HG03442 (cell line): ENCODE measurements around the gene HHLA2.
"Not testable (repeated sequence)": the region's sequence is repeated elsewhere in the genome, so short reads cannot be mapped to it uniquely, and the experiment has no call there.

Experiments used
- ATAC-seq: cut with Tn5 transposase; IDR thresholded peaks from one replicate; pipeline ENCODE4 v1.9.1; 2021; ENCODE audit warnings: mild to moderate bottlenecking, moderate library complexity; ENCODE audit not compliant: unreplicated experiment

The HHLA2 gene

DNA sequence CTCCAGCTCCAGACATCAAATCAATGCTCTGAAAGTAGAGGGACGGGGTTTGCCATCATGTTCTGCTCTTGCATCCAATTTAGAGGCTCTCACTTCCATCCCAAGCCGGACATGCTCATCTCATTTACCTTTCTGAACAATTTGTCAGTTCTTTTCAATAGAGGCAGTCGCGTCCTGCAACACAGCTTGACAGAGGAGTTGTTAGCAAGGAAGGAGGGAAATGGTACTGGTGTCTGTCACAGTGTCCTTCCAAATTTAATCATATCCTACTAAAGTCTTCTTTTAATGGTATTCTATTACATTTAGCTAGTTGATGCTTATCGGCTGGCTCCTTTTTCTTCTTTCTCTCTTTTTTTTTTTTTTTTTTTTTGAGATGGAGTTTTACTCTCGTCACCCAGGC is 45.6 kb downstream of the HHLA2 start:
- ATAC-seq, result no peak

DNA sequence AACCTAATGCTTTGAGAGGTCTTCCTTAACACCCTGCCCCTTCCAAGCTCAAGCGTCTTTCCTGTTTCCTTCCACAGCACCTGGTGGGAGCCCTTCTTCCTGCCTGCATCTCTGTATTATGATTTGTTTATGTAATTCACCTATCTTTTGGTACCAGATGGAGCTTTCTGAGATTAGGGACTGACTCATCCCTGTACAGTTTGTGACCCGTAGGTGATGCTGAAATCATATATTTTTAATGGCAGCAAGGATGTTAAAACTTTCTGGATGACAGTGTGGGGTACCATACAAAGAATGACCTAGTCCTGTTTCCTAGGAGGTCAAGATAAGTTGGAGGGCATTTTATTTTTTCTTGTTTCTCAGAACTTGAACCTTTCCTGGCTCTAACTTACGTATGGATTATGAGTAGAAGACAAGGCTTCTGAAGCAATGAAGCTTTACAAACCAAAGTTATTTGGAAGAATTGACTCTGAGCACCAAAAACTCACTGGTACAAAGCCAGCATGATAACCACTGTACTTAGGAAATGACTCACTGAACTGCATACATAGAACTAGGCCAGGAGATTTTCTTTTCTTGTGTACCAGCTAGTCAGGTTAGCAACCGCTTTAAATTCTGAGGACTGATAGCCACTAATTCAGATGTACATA is 46.6 kb downstream of the HHLA2 start:
- peak; percentile 87 for ATAC-seq

- no peak for ATAC-seq
Observed at GRCh38 chr3:108343491-108343890, 47.1 kb downstream of the HHLA2 start.

- no peak for ATAC-seq
Observed at GRCh38 chr3:108345492-108346205, 49.3 kb downstream of the HHLA2 start.

GRCh38 chr3:108346301-108347227 is 50.2 kb downstream of the HHLA2 start:
- no peak for ATAC-seq

- no peak for ATAC-seq
Observed at GRCh38 chr3:108352176-108352575, 55.8 kb downstream of the HHLA2 start.

- no peak for ATAC-seq
Observed at GRCh38 chr3:108354562-108354961, 58.2 kb downstream of the HHLA2 start.

DNA sequence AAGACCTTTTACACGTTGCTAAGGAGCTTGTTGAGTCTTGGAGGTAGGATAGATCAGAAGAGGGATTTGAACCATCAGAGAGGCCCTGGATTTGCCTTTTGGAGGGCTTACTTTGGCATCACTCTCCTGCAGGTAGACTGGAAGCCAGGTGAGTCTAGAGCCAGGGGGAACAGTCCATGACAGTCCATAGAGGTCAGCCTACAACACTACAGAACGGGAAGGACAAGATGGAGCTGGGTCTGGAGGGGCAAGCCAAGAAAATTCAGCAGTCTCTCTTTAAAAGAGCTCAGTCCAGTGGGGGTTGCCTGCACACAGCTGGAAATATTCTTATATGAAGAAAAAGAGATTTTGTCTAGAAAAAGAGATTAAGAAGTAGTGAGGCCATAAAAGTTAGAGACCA is 60.7 kb downstream of the HHLA2 start:
- no peak for ATAC-seq

- no peak for ATAC-seq
Observed at GRCh38 chr3:108359011-108359410, 62.7 kb downstream of the HHLA2 start.

DNA sequence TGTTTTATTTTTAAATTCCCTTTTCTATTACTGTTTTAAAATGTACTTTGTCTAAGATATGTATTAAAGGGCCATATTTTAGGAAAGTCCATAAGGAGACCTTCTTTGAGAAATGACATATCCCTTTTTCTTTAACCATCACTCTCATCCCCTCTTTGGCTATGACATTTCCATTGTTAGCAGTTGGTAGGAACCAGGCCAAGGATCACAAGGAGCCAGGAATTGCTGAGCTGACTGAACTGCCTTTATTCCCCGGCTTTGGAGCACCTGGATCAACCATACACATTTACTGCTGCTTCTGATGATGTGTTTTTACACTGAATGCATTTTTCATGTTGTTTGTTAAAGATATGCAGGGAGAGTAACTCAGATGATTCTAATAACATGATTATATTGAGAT is 79.7 kb downstream of the HHLA2 start:
- ATAC-seq, result no peak

GRCh38 chr3:108377384-108377783 is 81.0 kb downstream of the HHLA2 start:
- ATAC-seq, result no peak

DNA sequence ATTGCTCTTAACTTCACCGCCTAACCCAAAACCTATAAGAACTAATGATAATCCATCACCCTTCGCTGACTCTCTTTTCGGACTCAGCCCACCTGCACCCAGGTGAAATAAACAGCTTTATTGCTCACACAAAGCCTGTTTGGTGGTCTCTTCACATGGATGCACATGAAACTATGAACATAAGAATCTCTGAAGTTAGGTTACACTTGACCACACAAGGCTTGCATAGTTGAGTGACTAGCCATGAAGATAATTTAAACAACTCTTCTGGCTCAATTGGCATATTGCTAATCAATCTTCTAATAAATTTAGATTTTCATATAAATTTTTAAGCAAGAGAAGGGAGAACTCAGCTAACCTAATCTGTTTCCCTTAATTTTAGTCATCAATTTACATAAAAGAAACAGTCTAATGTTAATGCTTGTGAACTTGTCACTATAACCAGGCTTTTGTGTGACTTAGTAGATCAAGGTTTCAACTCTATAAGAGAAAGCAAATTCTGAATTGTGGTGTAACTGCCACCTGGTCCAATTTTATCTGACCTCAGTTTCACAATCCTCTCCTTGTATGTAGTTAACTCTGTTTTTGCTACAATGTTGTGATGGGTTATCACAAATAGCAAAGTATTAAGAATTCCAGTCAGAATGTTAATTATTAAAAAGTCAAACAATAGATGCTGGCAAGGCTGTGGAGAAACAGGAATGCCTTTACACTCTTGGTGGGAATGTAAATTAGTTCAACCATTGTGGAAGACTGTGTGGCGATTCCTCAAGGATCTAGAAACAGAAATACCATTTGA is 82.0 kb downstream of the HHLA2 start:
- no peak for ATAC-seq

DNA sequence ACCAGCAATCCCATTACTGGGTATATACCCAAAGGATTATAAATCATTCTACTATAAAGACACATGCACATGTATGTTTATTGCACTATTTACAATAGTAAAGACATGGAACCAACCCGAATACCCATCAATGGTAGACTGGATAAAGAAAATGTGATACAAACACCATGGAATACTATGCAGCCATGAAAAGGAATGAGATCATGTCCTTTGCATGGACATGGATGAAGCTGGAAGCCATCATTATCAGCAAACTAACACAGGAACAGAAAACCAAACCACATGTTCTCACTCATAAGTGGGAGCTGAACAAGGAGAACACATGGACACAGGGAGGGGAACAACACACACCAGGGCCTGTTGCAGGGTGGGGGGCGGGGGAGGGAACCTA is 82.6 kb downstream of the HHLA2 start:
- not testable (repeated sequence) for ATAC-seq

DNA sequence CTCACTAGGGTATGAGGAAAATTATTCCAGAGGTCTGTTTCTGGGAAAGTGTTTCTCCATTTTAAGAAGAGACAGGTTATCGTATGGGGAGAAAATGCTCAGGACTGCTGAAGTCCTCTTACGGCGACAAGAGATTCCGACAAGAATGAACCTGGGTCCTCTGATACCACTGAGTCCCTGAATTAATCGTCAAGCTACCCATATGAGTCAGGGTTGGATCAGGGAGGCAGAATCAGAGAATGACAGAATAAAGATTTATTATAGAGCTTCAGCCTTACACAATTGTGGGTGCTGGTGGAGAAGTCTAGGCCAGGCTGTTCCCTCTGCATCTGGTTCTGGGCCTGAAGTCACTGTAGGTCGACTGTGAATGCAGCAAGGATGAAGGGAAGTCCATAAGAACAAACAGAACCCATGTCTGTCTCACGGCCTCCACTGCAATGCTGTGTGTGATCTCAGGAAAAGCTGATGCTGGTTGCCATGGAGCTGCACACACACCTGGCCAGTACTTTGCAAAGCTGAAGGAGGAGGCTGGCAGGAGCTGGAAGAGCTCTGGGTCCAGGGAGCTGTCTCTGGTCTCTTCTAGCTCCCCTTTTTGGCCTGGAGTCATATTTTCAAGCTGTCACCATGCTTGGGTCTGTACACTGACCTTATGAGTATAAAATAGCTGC is 83.9 kb downstream of the HHLA2 start:
- no peak for ATAC-seq

GRCh38 chr3:108381529-108382140 is 85.3 kb downstream of the HHLA2 start:
- ATAC-seq, result no peak

- ATAC-seq, result no peak
Observed at GRCh38 chr3:108383306-108383705, 87.0 kb downstream of the HHLA2 start.

GRCh38 chr3:108387063-108387462 is 90.7 kb downstream of the HHLA2 start:
- ATAC-seq, result no peak

- ATAC-seq, result peak; percentile 69
Observed at GRCh38 chr3:108388136-108389132, 92.1 kb downstream of the HHLA2 start.

DNA sequence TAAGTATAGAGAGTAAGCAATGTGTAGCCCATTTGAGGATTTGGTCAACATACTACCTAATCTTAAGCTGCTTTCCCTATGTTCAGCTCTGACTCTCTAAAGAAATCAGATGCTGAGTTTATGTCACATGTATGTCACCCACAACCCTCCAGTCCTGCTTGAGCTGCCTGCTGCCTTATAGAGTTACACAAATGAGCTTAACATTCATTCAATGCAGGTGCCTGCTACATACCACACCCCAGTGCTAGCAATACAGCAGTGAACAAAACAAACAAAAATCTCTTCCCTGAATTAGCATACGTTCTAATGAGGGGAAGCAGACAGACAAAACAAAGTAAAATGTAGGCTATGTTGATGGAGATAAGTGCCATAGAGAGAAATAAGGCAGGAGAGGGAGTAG is 93.0 kb downstream of the HHLA2 start:
- no peak for ATAC-seq
